ENCODE results near the gene ZNF445.
A peak's percentile ranks its signal among the peaks of the same experiment; 100 is the strongest.
"Not testable (repeated sequence)": the region's sequence is repeated elsewhere in the genome, so short reads cannot be mapped to it uniquely, and the experiment has no call there.

Gene ZNF445

DNA sequence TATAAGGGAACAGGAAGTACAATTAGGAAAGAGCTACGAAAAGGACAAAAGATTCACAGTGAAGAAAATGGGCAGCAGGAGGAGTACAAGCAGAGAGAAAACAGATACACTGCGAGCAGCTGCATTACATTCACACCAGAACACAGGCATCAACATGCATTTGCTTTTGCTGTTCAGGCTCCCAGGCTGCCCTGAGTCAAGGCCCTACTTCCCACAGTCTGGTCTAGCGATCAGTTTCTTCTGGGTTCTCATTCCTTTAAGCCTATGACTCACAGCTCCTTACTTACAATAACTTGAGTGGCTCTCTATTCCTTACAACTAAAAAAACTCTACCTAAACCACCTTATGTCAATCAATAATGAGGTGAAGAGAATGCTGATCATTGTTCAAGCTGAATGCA lies 24.5 kb upstream of the ZNF445 start:
- no peak for DNase-seq (ENCODE audit: low read depth in 2 of 2)
- H3K4me3 ChIP-seq (replicated peaks in 1 of 2; ENCODE audit: low read depth in 2 of 2, low read length in 2 of 2) = no peak overlapping the region
- TF ChIP-seq, protein P1, sequence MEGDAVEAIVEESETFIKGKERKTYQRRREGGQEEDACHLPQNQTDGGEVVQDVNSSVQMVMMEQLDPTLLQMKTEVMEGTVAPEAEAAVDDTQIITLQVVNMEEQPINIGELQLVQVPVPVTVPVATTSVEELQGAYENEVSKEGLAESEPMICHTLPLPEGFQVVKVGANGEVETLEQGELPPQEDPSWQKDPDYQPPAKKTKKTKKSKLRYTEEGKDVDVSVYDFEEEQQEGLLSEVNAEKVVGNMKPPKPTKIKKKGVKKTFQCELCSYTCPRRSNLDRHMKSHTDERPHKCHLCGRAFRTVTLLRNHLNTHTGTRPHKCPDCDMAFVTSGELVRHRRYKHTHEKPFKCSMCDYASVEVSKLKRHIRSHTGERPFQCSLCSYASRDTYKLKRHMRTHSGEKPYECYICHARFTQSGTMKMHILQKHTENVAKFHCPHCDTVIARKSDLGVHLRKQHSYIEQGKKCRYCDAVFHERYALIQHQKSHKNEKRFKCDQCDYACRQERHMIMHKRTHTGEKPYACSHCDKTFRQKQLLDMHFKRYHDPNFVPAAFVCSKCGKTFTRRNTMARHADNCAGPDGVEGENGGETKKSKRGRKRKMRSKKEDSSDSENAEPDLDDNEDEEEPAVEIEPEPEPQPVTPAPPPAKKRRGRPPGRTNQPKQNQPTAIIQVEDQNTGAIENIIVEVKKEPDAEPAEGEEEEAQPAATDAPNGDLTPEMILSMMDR (IDR thresholded peaks at IDR 0.05; ENCODE audit: low read depth, low read length) = no peak

DNA sequence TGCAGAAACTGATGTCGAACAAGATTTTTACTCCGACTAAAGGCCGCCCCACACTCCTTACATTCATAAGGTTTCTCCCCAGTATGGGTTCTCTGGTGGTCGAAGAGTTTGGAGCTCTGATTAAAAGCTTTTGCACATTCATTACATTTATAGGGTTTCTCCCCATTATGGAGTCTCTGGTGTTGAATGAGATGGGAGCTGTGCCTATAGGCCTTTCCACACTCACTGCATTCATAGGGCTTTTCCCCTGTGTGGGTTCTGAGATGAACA lies 22.4 kb upstream of the ZNF445 start:
- not testable (repeated sequence) for DNase-seq (ENCODE audit: low read depth in 2 of 2); H3K4me3 ChIP-seq (replicated peaks in 1 of 2; ENCODE audit: low read depth in 2 of 2, low read length in 2 of 2)

DNA sequence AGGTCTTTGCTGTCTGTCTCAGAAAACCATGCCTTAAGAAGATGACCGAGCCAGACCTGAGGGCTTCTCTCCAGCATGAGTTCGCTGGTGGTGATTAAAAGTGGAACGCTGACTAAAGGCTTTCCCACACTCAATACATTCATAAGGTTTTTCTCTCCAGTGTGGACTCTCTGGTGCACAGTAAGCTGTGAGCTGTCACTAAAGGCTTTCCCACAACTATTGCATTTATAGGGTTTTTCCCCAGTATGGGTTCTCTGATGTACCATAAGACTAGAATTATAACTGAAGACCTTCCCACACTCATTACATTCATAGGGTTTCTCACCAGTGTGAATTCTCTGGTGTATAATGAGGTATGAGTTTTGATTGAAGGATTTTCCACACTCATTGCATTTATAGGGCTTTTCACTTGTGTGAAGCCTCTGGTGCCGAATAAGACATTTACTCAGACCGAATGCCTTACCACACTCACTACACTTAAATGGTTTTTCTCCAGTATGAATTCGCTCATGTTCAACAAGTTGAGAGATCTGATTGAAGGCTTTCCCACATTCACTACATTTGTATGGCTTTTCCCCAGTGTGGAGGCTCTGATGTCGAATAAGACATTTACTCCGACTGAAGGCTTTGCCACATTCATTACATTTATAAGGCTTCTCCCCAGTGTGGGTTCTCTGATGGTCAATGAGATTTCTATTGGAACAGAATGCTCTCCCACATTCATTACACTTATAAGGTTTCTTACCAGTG lies 21.9 kb upstream of the ZNF445 start:
- H3K4me3 ChIP-seq (replicated peaks in 1 of 2; ENCODE audit: low read depth in 2 of 2, low read length in 2 of 2) = no peak overlapping the region
- TF ChIP-seq, protein P1 (IDR thresholded peaks at IDR 0.05; ENCODE audit: low read depth, low read length) = no peak
- DNase-seq (ENCODE audit: low read depth in 2 of 2) = no peak

DNA sequence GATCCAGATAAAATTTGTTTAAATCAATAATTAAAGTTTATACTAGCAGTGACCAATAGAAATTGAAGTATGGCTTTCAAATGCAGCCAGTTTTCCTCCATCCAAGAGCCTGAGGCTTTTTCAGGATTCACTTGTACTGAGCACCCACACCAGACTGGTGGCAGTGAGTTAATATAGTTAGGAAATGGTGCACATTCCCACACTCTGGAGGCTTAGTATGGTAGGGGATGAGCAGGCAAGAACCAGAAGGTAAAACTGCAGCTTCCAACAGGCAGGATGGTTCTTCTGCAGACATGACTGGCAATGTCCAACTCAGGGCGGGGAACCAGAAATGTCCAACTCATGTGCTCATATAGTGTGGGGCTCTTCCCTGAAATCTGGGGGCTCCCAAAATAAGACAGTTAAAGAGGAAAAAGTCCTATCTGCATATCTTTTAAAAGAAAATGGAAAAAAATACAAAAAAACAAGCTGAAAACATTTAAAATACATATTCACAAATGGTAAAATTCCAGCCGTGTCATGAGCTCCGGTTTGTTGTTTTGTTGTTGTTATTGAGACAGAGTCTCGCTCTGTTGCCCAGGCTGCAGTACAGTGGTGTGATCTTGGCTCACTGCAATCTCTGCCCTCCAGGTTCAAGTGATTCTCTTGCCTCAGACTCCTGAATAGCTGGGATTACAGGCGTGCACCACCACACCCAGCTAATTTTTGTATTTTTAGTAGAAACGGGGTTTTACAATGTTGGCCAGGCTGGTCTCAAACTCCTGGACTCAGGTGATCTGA lies 18.4 kb upstream of the ZNF445 start:
- no peak overlapping the region for H3K4me3 ChIP-seq (replicated peaks in 1 of 2; ENCODE audit: low read depth in 2 of 2, low read length in 2 of 2)
- DNase-seq (ENCODE audit: low read depth in 2 of 2) = no peak
- TF ChIP-seq, protein P1 (IDR thresholded peaks at IDR 0.05; ENCODE audit: low read depth, low read length) = no peak

DNA sequence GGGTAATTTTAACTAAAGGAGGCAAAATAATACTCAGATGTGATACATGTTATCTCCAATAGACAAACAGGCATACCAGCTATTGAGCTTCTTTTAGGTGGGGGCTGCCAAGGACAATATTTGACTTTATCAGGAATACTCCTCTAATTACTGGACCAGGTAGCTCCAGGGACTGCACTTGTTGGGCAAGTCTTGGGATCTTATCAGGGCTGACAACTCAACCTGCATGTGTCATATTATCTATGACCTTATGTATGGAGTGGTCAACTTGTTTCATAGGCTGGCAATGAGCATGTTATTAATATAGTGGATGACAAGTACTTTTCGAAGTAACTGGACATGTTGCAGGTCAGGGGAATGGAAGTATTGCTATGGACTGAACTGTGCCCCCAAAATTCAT lies 15.0 kb upstream of the ZNF445 start:
- no peak for DNase-seq (ENCODE audit: low read depth in 2 of 2)
- TF ChIP-seq, protein P1 (IDR thresholded peaks at IDR 0.05; ENCODE audit: low read depth, low read length) = no peak
- H3K4me3 ChIP-seq (replicated peaks in 1 of 2; ENCODE audit: low read depth in 2 of 2, low read length in 2 of 2) = no peak overlapping the region

DNA sequence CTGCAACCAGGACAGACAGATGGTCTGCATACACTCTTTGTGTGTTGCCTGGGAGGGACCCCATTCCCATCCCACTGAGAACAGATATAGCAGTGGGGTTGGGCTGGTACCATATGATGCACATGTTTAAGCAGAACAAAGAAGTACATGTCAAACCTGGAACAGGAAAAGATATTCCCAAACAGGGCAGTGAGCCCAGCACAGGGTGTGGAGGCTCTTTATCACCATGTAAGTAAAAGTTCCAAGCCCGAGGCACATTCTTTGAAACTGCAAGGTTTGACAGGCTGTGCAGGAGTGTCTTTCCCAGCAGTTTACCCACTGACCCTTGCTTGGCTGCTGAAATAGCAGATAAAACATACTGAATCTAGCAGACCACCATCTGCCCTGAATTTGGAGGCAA lies 5.3 kb upstream of the ZNF445 start:
- no peak overlapping the region for H3K4me3 ChIP-seq (replicated peaks in 1 of 2; ENCODE audit: low read depth in 2 of 2, low read length in 2 of 2)
- peak in 1 of 2 donors; percentile 3 for DNase-seq (ENCODE audit: low read depth in 2 of 2)
- TF ChIP-seq, protein P1 (IDR thresholded peaks at IDR 0.05; ENCODE audit: low read depth, low read length) = no peak

DNA sequence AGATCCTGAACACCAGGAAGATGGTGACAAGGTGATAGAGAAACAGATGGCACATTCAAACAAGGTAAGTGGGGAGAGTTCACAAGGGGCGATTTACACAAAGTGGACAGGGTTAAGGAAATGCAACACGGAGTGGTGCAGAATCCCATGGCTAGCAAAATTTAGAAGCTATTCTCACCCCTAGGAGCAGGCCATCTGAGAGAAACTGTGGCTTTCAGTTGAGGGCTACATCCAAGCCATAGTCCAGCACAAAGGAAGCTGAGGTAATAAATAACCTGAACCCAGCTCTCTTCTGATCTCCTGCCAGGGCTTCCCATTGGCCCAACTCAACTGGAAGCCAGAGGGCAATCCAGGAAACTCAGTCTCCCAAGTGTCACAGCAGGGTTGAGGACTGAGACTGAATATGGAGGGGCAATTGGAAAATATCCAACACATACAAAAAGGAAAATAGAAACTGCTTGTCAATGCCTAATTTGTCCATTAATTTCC lies 1.2 kb upstream of the ZNF445 start:
- TF ChIP-seq, protein P1 (IDR thresholded peaks at IDR 0.05; ENCODE audit: low read depth, low read length) = no peak
- DNase-seq (ENCODE audit: low read depth in 2 of 2) = no peak
- no peak overlapping the region for H3K4me3 ChIP-seq (replicated peaks in 1 of 2; ENCODE audit: low read depth in 2 of 2, low read length in 2 of 2)

Measured in cardiac fibroblast (primary cell).